ENCODE measurements around the gene LYSMD4. TPM values are rescaled to one million over a fixed set of nuclear protein-coding genes. Genes with fewer than 3 reads are reported as not detected.
"Not testable (repeated sequence)": the region's sequence is repeated elsewhere in the genome, so short reads cannot be mapped to it uniquely, and the experiment has no call there.

Gene LYSMD4
- polyA plus RNA-seq, 1 experiment: 3.2 TPM

DNA sequence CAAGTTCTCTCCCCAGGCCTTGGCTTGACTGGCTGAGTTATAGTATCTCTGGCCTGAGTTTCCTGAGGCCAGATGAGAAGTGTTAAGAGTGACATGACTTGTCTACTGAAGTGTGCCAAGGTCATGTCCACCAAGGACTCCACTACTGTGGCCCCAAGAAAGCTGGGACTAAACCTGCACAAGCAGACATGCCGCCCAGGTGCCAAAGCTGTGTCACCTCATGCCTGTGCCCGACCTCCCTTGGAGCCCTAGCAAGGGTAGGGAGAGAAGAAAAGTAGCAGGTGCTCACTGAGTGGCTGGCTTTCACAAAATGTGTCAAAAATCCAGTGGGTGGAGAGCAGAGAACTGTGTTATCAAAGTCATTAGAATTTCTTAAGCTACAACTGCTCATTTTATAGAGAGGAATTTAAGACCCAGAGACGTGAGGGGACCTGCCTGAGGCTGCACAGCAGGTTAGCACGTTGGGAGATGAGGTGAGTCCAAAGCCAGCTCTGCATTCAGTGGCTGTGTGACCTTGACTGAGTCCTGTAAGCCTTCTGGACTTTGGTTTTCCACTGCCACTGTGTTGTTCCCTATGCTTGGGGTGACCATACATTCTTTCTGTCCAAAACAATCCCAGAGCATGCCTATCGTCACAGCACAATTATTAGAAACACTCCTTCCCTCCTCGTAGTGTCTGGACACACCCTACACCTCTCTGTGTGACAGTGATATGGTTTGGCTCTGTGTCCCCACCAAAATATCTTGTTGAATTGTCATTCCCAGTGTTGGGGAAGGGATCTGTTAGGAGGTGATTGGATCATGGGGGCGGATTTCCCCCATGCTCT lies 5.0 kb upstream of the LYSMD4 start:
- no peak overlapping the region for H3K4me3 ChIP-seq (ENCODE audit: low read depth, low read length)
- DNase-seq (ENCODE audit: low read depth, low spot score): no peak
- TF ChIP-seq, protein P1, sequence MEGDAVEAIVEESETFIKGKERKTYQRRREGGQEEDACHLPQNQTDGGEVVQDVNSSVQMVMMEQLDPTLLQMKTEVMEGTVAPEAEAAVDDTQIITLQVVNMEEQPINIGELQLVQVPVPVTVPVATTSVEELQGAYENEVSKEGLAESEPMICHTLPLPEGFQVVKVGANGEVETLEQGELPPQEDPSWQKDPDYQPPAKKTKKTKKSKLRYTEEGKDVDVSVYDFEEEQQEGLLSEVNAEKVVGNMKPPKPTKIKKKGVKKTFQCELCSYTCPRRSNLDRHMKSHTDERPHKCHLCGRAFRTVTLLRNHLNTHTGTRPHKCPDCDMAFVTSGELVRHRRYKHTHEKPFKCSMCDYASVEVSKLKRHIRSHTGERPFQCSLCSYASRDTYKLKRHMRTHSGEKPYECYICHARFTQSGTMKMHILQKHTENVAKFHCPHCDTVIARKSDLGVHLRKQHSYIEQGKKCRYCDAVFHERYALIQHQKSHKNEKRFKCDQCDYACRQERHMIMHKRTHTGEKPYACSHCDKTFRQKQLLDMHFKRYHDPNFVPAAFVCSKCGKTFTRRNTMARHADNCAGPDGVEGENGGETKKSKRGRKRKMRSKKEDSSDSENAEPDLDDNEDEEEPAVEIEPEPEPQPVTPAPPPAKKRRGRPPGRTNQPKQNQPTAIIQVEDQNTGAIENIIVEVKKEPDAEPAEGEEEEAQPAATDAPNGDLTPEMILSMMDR (IDR thresholded peaks at IDR 0.05; ENCODE audit: low read depth, low read length): no peak
- POLR2A ChIA-PET: interaction anchor here (0.6 kb wide), 1 partner anchor 329 kb away, joined by 3 read pairs; no protein-coding TSS in a partner anchor
- CTCF ChIA-PET: interaction anchor here (0.6 to 1.2 kb wide), 3 partner anchors 34 to 469 kb away, joined by 3 to 6 read pairs (median 5); no protein-coding TSS in a partner anchor
- peaks cover 5% of the 10 kb centered on the region; the same call in 1 of the 2 replicates for H3K9me3 ChIP-seq (ENCODE audit: control insufficient read depth, insufficient read depth, low read length)
- no peak overlapping the region for H3K27ac ChIP-seq (ENCODE audit: low read depth, low read length)
- peaks cover 5% of the 10 kb centered on the region for H3K27me3 ChIP-seq (ENCODE audit: control insufficient read depth, insufficient read depth, low read length)

DNA sequence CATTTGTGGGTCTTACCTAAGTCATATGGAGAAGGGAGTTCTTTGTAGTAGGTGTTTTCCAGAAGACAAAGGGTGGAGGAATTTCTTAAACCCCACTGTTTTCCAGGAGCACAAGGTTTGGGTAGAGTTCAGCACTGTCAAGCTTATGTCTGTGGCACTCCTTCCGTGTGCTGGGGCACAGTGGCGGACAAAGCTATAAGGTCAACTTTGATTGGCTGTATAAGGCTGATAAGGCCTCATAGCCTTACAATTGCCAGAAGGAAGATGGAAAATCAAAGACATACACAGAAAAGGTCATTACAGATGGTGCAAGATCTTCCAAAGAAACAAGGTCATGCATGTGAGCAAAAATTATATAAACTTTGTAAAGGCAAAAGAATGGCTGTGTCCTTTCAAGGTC lies 3.5 kb upstream of the LYSMD4 start:
- POLR2A ChIA-PET: no interaction called here
- TF ChIP-seq, protein P1 (IDR thresholded peaks at IDR 0.05; ENCODE audit: low read depth, low read length): no peak
- CTCF ChIA-PET: interaction anchor here (1.0 to 1.1 kb wide), 2 partner anchors 20 to 464 kb away, joined by 4 to 6 read pairs; no protein-coding TSS in a partner anchor

DNA sequence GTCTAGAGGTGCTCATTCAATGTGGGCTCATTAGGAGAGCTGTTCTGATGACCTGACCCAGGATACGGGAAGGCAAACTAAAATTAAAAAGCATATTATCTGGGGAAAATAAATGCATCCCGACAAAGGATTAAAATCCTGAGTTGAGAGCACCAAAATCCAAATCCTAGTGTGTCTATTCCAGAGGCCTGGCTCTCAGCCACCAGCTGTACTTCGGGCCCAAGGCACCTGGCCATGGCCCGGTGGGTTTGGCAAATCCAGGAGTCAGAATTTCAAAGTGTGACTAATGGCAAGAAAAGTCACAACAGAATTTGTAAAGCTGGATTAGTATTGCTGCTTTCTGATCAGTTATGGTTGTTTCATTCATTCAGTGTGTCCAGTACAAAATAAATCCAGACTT lies 2.6 kb upstream of the LYSMD4 start:
- H3K27ac ChIP-seq (ENCODE audit: low read depth, low read length): no peak overlapping the region
- H3K9me3 ChIP-seq (ENCODE audit: control insufficient read depth, insufficient read depth, low read length): peaks cover 5% of the 10 kb centered on the region; the same call in 1 of the 2 replicates
- no peak for DNase-seq (ENCODE audit: low read depth, low spot score)
- ChIA-PET CTCF (interaction anchor here (1.1 to 1.6 kb wide), 2 partner anchors 20 to 32 kb away, joined by 4 to 8 read pairs; no protein-coding TSS in a partner anchor), POLR2A (no interaction called here)
- peaks cover 3% of the 10 kb centered on the region for H3K27me3 ChIP-seq (ENCODE audit: control insufficient read depth, insufficient read depth, low read length)
- H3K4me3 ChIP-seq (ENCODE audit: low read depth, low read length): no peak overlapping the region
- TF ChIP-seq, protein P1 (IDR thresholded peaks at IDR 0.05; ENCODE audit: low read depth, low read length): no peak

More for the DNA sequence above, 3.5 kb upstream of the LYSMD4 start:
- H3K4me3 ChIP-seq (ENCODE audit: low read depth, low read length): no peak overlapping the region
- H3K27ac ChIP-seq (ENCODE audit: low read depth, low read length): no peak overlapping the region
- DNase-seq (ENCODE audit: low read depth, low spot score): no peak
- H3K27me3 ChIP-seq (ENCODE audit: control insufficient read depth, insufficient read depth, low read length): peaks cover 3% of the 10 kb centered on the region
- peaks cover 5% of the 10 kb centered on the region; the same call in 1 of the 2 replicates for H3K9me3 ChIP-seq (ENCODE audit: control insufficient read depth, insufficient read depth, low read length)

DNA sequence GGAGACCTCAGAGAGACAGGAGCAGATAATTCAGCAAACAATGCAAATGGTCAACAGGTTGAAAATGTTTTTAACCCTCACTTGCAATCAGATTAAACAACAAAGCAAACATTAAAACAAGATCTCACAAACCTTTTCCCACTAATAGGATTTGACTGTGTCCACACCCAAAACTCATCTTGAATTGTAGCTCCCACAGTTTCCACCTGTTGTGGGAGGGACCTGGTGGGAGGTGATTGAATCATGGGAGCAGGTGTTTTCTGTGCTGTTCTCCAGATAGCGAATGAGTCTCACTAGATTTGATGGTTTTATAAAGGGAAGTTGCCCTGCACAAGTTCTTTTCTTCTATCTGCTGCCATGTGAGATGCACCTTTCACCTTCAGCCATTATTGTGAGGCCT lies 1.3 kb upstream of the LYSMD4 start:
- peaks cover 5% of the 10 kb centered on the region; the same call in 1 of the 2 replicates for H3K9me3 ChIP-seq (ENCODE audit: control insufficient read depth, insufficient read depth, low read length)
- peaks cover 3% of the 10 kb centered on the region for H3K27me3 ChIP-seq (ENCODE audit: control insufficient read depth, insufficient read depth, low read length)
- no peak overlapping the region for H3K27ac ChIP-seq (ENCODE audit: low read depth, low read length)
- no peak for DNase-seq (ENCODE audit: low read depth, low spot score)
- ChIA-PET CTCF (interaction anchor here (1.5 to 6.0 kb wide), 3 partner anchors 22 to 31 kb away, joined by 8 to 54 read pairs (median 11); no protein-coding TSS in a partner anchor), POLR2A (no interaction called here)
- TF ChIP-seq, protein P1 (IDR thresholded peaks at IDR 0.05; ENCODE audit: low read depth, low read length): no peak
- no peak overlapping the region for H3K4me3 ChIP-seq (ENCODE audit: low read depth, low read length)

DNA sequence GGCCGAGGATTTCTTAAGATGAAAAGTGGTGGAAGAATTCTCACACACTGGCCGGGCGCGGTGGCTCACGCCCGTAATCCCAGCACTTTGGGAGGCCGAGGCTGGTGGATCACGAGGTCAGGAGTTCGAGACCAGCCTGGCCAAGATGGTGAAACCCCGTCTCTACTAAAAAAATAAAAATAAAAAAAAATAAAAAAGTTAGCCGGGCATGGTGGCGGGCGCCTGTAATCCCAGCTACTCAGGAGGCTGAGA lies 729 bp upstream of the LYSMD4 start:
- DNase-seq (ENCODE audit: low read depth, low spot score); H3K9me3 ChIP-seq (ENCODE audit: control insufficient read depth, insufficient read depth, low read length); H3K27ac ChIP-seq (ENCODE audit: low read depth, low read length); H3K27me3 ChIP-seq (ENCODE audit: control insufficient read depth, insufficient read depth, low read length); H3K4me3 ChIP-seq (ENCODE audit: low read depth, low read length): not testable (repeated sequence)
- ChIA-PET POLR2A (interaction anchor here (1.2 kb wide), 1 partner anchor 25 kb away, joined by 4 read pairs; no protein-coding TSS in a partner anchor), CTCF (interaction anchor here (1.5 to 6.0 kb wide), 2 partner anchors 23 to 30 kb away, joined by 11 to 54 read pairs; no protein-coding TSS in a partner anchor)

All from AG04450 (cell line).